Neural crest cell (in vitro differentiated cells): Measurements from ENCODE around the gene RAB23. TPM values are rescaled to one million over a fixed set of nuclear protein-coding genes. Genes with fewer than 3 reads are reported as not detected.

Experiments
- DNase-seq: peaks from one replicate; pipeline ENCODE4 v3.0.0; 2021; ENCODE audit warnings: low read depth, mixed read lengths, low spot score
- H3K27ac Mint-ChIP-seq: one replicate; pipeline ENCODE4 v1.8.0; 2021; ENCODE audit warnings: mild to moderate bottlenecking, mixed read lengths; ENCODE audit not compliant: unreplicated experiment
- H3K27me3 Mint-ChIP-seq: 2 replicates; pipeline ENCODE4 v1.8.0; 2021; ENCODE audit warnings: low read depth, mild to moderate bottlenecking, mixed read lengths
- H3K36me3 Mint-ChIP-seq: 2 replicates; pipeline ENCODE4 v1.8.0; 2021; ENCODE audit warnings: low read depth, mild to moderate bottlenecking, mixed read lengths
- H3K4me1 Mint-ChIP-seq: 2 replicates; pipeline ENCODE4 v1.8.0; 2021; ENCODE audit warnings: mixed read lengths
- H3K4me3 Mint-ChIP-seq: one replicate; pipeline ENCODE4 v1.8.0; 2021; ENCODE audit warnings: mild to moderate bottlenecking, mixed read lengths
- H3K9me3 Mint-ChIP-seq: 2 replicates; pipeline ENCODE4 v1.8.0; 2021; ENCODE audit warnings: mixed read lengths
- CTCF ChIP-seq: fragments of 200-600 bp; sonication (generic); conservative IDR thresholded peaks from 2 replicates; pipeline ENCODE4 v1.5.0; 2021; ENCODE audit warnings: antibody characterized with exemption, mild to moderate bottlenecking
- total RNA-seq: library from RNA; stranded (reverse); gene quantifications from 2 replicates; pipeline ENCODE4 v1.2.1, GENCODE V29; 2021

The RAB23 gene
- total RNA-seq, 1 donor from 2014 or later: 20.1 TPM

- peak overlapping the region; percentile 87 for H3K4me3 Mint-ChIP-seq
- H3K36me3 Mint-ChIP-seq: no peaks in the 10 kb centered on the region
- peaks cover 12% of the 10 kb centered on the region for H3K27me3 Mint-ChIP-seq
- H3K9me3 Mint-ChIP-seq: no peaks in the 10 kb centered on the region
- no peak for TF ChIP-seq CTCF
- no peak for DNase-seq
- peaks cover 30% of the 10 kb centered on the region for H3K4me1 Mint-ChIP-seq
- peak overlapping the region; percentile 94 for H3K27ac Mint-ChIP-seq
Measured at GRCh38 chr6:57173056-57173885, 48.8 kb downstream of the RAB23 start.

- peak within 1 kb of the TSS; percentile 94 for H3K27ac Mint-ChIP-seq
- no peaks in the 10 kb centered on the region for H3K36me3 Mint-ChIP-seq
- H3K4me1 Mint-ChIP-seq: peaks cover 30% of the 10 kb centered on the region
- peak; percentile 77 for DNase-seq
- peak within 1 kb of the TSS; percentile 87 for H3K4me3 Mint-ChIP-seq
- TF ChIP-seq CTCF: peak; percentile 46
- peaks cover 12% of the 10 kb centered on the region for H3K27me3 Mint-ChIP-seq
- no peaks in the 10 kb centered on the region for H3K9me3 Mint-ChIP-seq
Measured at GRCh38 chr6:57172136-57173055, 49.7 kb downstream of the RAB23 start, which contains the start of gene BAG2. Gene BAG2 (plus strand): TSS chr6:57172326. CDS start chr6:57172698, 372 bp downstream.

- Mint-ChIP-seq H3K27me3 (no peaks in the 10 kb centered on the region), H3K9me3 (peaks cover 14% of the 10 kb centered on the region), H3K36me3 (peaks cover 32% of the 10 kb centered on the region), H3K4me3 (no peak overlapping the region), H3K4me1 (no peaks in the 10 kb centered on the region), H3K27ac (no peak overlapping the region)
- no peak for TF ChIP-seq CTCF
- no peak for DNase-seq
Measured at GRCh38 chr6:57165080-57165479, 57.0 kb downstream of the RAB23 start.

DNA sequence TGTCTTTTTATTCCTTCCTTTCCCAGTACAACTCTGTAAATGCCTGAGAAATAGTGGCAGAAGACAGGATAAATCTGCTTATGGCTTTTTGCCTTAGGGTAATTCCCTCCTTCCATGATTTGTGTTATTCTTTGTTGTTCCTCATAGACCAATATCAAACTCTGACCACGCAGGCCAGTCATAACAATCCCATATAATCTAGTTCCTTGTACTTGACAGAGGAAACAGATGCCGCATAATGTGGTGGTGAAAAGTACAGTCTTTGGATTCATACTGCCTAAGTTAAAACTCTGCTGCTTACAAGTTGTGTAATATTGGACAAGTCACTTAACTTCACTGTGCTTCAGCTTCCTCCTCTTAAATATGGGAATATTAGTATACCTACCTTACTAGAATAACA lies 58.2 kb downstream of the RAB23 start:
- no peak overlapping the region for H3K4me3 Mint-ChIP-seq
- H3K27ac Mint-ChIP-seq: no peak overlapping the region
- no peaks in the 10 kb centered on the region for H3K27me3 Mint-ChIP-seq
- H3K36me3 Mint-ChIP-seq: peaks cover 32% of the 10 kb centered on the region
- TF ChIP-seq CTCF: no peak
- H3K4me1 Mint-ChIP-seq: no peaks in the 10 kb centered on the region
- H3K9me3 Mint-ChIP-seq: peaks cover 14% of the 10 kb centered on the region
- DNase-seq: no peak

DNA sequence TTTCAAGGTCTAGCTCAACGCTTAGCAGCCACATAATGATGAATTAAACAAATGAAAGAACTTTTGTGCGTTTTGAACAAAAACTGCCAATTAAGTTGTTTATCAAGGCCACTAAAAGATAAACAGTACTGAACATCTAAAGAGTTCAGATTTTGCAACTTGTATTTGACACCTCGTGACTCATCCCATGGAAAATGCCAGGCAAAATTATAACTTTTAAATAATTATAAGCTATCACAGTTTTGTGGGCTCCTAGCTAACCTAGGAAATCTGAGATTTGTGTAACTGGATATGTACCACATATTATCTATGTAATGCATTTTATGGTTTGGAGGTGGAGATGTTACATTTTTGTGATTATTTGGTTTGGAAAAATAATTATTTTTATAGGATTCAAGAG lies 59.6 kb downstream of the RAB23 start:
- Mint-ChIP-seq H3K36me3 (peaks cover 32% of the 10 kb centered on the region), H3K4me1 (no peaks in the 10 kb centered on the region)

More for the DNA sequence above, 59.6 kb downstream of the RAB23 start:
- H3K9me3 Mint-ChIP-seq: peaks cover 14% of the 10 kb centered on the region
- H3K4me3 Mint-ChIP-seq: no peak overlapping the region
- DNase-seq: no peak
- no peak for TF ChIP-seq CTCF
- H3K27ac Mint-ChIP-seq: no peak overlapping the region
- H3K27me3 Mint-ChIP-seq: no peaks in the 10 kb centered on the region
